A673 (cell line): ENCODE data around the gene DYRK1A.

Experiments
- EZH2 ChIP-seq: fragments of 200-600 bp; sonication (generic); IDR thresholded peaks from 2 replicates; pipeline ENCODE4 v1.6.1; 2017; ENCODE audit warnings: borderline replicate concordance, low read depth, mild to moderate bottlenecking, mixed read lengths, antibody characterized with exemption, low read length; ENCODE audit not compliant: poor library complexity, severe bottlenecking
- TF ChIP-seq, protein P1 (sequence below): fragments of 300-800, 200-600 bp; sonication (generic); conservative IDR thresholded peaks from 2 replicates; pipeline ENCODE4 v1.5.1; 2017; ENCODE audit warnings: low read depth, mild to moderate bottlenecking, antibody characterized with exemption, low read length, moderate library complexity, mixed read lengths

DNA sequence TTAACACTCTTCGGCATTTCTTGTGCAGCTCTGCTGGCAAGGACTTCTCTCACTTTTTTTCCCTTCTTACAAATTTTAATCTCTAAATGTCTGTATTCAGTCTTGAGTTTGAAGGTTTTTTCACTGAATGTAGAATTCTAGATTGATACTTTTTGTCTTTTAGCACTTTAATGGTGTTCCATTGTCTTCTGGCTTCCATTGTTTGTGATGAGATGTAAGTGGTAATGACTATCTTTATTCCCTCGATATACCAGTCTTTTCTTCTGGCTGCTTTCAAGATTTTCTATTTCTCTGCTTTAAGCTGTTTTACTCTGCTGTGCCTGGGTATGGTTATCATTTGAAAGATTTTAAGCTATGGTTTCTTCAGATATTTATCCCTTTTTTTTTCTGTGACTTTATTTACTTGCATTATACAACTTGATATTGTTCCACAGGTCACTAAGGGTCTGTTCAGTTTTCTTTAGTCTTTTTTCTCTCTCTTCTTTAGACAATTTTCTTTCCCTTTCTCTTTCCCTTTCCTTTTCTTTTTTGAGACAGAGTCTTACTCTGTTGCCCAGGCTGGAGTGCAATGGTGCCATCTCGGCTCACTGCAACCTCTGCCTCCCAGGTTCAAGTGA is 35.8 kb downstream of the DYRK1A start:
- TF ChIP-seq EZH2: no peak
- TF ChIP-seq, protein P1, sequence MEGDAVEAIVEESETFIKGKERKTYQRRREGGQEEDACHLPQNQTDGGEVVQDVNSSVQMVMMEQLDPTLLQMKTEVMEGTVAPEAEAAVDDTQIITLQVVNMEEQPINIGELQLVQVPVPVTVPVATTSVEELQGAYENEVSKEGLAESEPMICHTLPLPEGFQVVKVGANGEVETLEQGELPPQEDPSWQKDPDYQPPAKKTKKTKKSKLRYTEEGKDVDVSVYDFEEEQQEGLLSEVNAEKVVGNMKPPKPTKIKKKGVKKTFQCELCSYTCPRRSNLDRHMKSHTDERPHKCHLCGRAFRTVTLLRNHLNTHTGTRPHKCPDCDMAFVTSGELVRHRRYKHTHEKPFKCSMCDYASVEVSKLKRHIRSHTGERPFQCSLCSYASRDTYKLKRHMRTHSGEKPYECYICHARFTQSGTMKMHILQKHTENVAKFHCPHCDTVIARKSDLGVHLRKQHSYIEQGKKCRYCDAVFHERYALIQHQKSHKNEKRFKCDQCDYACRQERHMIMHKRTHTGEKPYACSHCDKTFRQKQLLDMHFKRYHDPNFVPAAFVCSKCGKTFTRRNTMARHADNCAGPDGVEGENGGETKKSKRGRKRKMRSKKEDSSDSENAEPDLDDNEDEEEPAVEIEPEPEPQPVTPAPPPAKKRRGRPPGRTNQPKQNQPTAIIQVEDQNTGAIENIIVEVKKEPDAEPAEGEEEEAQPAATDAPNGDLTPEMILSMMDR: no peak
